HG03097 (cell line): ENCODE measurements around the gene TBCA.
"Not testable (repeated sequence)": the region's sequence is repeated elsewhere in the genome, so short reads cannot be mapped to it uniquely, and the experiment has no call there.

Experiments
- ATAC-seq: cut with Tn5 transposase; IDR thresholded peaks from one replicate; pipeline ENCODE4 v1.9.1; 2021; ENCODE audit not compliant: unreplicated experiment, low FRiP score

TBCA gene

DNA sequence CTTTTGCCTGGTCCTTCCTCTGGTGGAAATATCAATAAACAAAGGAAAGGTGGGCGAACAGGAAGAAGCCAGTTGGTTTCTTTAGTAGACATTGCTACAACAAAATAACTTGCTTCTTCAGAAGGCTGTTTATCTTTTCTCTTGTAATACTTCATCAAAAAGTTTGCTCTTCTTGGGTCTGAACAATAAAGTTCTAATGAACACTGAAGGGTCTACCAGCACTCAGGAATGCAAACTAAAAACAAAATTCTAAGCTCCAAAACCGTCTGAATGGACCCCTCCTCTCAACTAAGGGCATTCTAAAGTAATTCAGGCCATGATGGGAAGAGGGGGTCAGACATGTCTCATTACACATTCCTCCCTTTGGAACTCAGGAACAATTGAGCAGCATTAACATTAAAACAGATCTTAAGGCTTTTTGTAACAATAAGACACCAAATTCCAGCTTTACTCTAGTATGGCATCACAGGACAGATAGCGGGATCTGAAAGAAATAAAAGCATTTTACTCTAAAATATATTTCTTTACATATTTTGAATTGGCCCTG lies 2.3 kb downstream of the TBCA start:
- no peak for ATAC-seq

GRCh38 chr5:77772729-77773128 lies 3.4 kb downstream of the TBCA start:
- no peak for ATAC-seq

- ATAC-seq: no peak
These were observed 4.7 kb downstream of the TBCA start for GRCh38 chr5:77771452-77771851.

DNA sequence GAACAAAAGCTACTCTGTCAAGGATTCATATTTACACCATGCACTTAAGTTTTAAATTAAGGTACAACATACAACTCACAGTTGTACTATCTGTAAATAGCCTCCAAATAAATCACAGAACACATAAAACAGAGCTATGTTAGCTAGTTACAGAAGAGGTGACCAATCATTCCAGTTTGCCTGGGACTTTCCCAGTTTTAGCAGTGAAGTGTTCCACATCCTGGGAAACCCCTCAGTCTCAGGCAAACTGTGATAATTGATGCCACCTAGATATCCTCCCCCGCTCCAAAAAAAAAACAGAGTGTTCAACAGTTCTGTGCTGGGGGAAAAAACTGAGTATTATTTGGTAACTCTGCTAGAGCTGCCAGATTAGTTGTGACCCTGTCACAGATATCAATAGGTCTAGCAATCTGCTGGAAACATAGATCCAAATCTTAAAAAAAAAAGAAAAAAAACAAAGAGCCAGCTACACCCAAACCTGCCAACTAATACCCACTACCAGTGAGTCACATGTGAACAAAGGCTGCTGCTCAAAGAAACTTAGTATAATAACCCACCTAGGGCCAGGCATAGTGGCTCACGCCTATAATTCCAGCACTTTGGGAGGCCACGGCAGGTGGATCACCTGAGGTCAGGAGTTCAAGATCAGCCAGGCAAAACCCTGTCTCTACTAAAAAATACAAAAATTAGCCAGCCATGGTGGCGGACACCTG lies 5.7 kb downstream of the TBCA start:
- ATAC-seq: no peak

DNA sequence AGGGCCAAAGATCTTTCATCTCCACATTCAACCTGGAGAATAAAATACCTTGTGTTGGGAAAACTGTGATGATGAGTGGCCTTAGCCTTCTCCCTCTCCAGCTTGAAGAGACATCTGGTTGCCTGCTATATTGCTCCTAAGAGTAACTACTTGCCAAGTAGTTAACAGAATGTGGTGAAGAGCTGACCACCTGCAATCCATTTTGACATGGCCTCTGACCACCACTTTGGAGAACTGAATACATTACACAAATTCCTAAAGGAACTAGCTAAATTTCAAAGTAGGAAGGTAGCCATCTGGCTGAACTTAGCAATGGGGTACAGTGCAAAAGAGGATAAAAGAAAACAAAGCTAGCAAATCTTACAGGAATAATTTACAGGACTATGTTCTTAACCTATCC lies 7.2 kb downstream of the TBCA start:
- no peak for ATAC-seq

GRCh38 chr5:77767301-77767700 lies 8.8 kb downstream of the TBCA start:
- ATAC-seq: no peak

GRCh38 chr5:77761606-77762005 lies 14.5 kb downstream of the TBCA start:
- ATAC-seq: no peak

GRCh38 chr5:77758141-77758938 lies 17.8 kb downstream of the TBCA start:
- no peak for ATAC-seq

GRCh38 chr5:77751328-77752023 lies 24.7 kb downstream of the TBCA start:
- no peak for ATAC-seq

DNA sequence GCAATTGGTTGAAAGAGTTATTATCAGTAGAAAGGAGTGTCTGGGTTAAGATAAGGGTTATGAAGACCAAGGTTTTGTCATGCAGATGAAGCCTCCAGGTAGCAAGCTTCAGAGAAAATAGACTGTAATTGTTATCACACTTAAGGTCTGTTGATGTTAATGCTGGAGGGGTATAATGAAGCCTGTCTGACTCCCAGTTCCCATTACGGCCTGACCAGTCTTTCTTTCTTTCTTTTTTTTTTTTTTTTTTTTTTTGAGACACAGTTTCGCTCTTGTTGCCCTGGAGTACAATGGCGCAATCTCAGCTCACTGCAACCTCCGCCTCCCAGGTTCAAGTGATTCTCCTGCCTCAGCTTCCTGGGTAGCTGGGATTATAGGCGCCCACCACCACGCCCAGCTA lies 25.2 kb downstream of the TBCA start:
- not testable (repeated sequence) for ATAC-seq

GRCh38 chr5:77748160-77748559 lies 28.0 kb downstream of the TBCA start:
- ATAC-seq: no peak

DNA sequence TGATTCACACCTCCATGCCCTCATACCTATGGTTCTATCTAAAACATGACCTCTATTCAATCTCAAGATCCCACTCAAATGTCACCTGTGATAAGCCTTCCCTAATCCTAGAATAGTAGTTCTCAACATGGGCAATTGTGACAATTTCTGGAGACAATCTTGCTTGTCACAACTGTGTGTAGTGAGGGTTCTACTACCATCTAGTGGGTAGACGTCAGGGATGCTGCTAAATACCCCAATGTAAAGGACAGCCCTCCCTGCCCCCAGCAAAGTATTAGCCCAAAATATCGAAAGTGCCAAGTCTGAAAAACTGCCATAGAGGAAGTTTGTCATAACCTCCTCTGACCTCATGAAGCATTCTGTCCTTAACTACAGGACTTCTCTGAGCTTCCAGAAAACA lies 32.0 kb downstream of the TBCA start:
- ATAC-seq: no peak

- ATAC-seq: no peak
These were observed 33.0 kb downstream of the TBCA start for GRCh38 chr5:77743181-77743580.

DNA sequence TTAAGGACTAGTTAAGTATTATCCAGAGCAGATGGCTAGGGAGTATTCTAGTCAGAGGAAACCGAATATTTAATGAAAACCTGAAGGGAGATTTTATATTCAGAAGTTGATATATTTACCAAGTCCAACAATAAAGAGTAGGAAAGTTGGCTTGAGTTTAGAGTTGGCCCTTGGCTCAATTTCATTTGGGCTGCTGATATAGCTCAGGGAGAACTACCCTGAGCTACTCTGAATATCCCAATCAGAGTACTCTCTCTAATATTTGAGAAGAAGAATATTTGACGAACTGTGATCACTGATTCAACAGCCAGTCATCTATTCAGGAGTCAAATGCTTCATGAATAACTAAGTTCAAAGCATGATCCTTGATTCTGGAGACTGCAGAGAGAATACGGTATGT lies 34.5 kb downstream of the TBCA start:
- ATAC-seq: no peak

- no peak for ATAC-seq
These were observed 41.3 kb downstream of the TBCA start for GRCh38 chr5:77734885-77735284.

GRCh38 chr5:77733130-77733529 lies 43.0 kb downstream of the TBCA start:
- ATAC-seq: no peak

- ATAC-seq: no peak
These were observed 48.9 kb downstream of the TBCA start for GRCh38 chr5:77727190-77727589.

DNA sequence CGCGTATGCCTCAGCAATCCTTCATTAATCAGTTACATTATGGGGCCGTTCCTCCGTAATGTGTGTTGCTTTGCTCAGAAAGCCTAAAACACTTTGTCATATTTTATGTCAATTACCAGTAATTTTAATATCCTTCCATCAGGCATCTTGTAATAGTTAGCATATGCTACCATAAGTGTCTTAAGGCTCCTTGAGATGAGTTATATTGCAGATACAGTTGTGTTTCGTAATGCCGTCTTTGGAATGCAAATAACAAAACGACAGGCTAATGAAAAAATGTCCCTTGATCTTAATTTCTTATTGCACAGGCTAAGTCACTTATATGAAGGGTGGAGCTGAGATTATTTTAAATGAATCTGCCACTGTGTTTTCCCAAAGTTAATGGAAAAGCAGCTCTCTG lies 50.5 kb downstream of the TBCA start:
- ATAC-seq: no peak

GRCh38 chr5:77724934-77725333 lies 51.2 kb downstream of the TBCA start:
- ATAC-seq: no peak

GRCh38 chr5:77719666-77720363 lies 56.3 kb downstream of the TBCA start:
- ATAC-seq: no peak
